NCI-H146 treated with DMSO at 0.1 percent for 48 hours (cell line): ENCODE data around the gene LATS1.
"Not testable (repeated sequence)": the region's sequence is repeated elsewhere in the genome, so short reads cannot be mapped to it uniquely, and the experiment has no call there.

Experiments
- DNase-seq: peaks from one replicate; lab custom pipeline; 2025; ENCODE audit not compliant: unreplicated experiment; lab: John Stamatoyannopoulos, UW

Gene LATS1

DNA sequence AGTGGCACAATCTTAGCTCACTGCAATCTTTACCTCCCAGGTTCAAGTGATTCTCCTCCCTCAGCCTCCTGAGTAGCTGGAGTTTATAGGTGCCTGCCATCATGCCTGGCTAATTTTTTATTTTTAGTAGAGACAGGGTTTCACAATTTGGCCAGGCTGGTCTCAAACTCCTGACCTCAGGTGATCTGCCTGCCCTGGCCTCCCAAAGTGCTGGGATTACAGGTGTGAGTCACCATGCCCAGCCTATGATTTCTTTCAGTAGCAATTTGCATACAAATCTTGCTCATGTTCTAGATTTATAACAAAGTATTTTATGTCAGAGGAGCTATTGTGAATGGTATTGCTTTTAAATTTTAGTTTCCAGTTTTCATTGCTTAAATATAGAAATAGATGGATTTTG is 45.6 kb downstream of the LATS1 start:
- DNase-seq = not testable (repeated sequence)

DNA sequence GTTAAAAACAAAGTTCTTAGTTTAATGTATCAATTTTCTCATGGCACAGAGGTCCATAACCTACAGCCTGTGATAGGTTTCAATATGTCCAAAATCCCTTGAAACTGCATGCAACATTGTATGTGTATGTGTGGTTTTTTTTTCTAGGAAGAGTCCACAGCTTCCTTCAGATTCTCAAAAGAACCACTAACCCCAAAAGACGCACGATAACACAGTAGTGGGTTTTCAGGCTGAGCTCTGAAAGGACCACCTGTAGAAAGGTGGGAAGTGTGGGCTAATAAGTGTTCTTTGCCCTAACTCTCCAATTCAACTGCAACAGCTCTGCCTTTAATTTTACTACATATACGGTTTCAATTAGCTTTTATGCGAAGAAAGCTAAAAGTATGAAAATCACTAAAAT is 57.9 kb downstream of the LATS1 start:
- DNase-seq = no peak

DNA sequence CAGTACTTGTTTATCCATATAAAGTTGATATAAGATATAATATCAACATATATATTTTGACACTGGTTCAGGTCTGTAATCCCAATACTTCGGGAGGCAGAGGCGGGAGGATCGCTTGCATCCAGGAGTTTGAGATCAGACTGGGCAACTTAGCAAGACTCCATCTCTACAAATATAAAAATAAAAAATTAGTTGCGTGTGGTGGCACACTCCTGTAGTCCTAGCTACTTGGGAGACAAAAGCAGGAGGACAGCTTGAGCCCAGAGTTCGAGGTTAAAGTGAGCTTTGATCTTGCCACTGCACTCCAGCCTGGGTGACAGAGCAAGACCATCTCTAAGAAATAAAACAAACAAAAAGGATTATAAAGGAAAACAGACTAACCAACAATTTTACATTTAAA is 60.5 kb downstream of the LATS1 start:
- no peak for DNase-seq

DNA sequence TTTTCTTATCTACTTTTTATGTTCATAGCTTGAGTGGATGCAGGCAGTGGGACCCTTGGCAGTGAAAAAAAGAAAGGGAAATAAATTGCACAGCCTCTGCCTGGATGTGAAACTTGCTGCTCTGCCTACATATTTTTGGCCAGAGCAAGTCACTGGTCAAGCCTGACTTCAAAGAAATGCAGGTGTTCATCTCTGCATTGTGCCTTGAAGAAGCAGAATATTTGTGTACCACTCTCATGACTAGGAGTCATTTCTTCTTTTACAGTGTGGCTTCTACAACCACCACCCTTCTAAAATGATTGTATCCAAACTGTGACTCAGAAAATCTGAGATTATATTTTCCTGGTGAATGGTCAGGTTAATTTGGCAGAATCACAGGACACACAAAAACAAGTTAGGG is 66.8 kb downstream of the LATS1 start:
- no peak for DNase-seq

DNA sequence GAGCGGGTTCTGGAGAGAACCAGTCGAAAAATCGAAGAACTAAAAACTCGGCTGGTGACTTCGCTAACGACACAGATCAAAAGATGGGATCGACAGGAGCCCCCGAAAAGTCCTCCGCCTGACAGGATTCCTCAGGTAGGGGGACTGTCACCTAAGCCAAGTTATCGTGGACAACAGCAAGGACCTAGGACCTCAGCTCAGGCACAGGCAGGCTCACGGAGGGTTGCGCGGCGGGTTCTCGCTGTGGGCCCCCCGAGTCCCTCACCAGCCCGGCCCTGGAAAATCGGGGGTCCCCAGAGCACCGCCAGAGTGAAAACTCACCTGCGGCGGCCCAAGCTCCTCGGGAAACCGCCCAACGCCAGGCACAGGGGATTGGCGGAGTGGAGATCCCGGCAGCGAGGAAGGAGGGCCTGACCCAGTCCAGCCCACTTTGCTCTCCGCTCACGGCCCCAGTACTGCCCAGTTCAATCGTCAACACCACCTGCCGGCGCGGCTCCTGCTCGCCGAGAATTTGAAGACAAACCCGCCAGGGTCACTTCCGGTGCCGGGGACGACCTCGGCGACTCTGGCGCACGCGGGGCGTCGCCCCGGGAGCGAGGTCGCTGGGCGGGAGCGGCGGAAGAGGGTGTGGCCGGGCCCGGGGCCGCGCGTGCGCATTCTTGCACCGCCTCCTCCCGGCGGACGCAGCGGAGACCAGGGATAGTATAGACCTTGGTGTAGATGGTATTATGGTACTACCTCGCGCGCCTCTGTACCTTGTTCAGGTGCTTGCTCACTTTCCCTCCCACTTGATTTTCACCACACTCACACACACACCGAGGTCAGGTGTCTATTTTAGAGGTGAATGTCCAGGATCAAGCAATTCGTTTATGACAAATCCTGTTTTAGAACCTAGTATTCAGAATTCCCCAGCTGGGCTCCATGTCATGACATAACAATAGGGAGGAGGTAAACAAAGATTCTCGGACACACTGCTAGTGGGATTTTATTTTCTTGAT is 69.5 kb downstream of the LATS1 start, which contains the start of gene KATNA1:
Gene KATNA1, minus strand, starts transcription at position 567 of the 998 bp plus-strand sequence. CDS start 10,167 bp downstream, outside the sequence.
- peak; percentile 95 for DNase-seq

DNA sequence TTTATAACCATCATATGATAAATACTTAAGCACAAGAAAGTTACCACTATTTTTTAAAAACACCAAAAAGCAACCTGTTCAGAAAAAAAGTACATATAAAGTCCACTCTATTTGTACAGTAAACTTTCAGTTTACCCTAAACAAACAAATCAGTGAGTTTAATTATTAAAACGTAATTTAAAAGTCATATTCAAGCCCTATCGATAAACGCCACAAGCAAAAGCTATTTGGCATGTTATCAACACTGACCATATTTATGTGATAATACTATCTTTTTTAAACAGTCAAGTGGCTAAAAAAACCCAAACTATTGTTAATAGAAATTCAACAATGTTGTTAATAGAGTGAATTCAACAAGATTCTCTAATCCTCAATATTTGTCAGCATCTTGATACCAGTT is 71.3 kb downstream of the LATS1 start:
- DNase-seq = no peak

DNA sequence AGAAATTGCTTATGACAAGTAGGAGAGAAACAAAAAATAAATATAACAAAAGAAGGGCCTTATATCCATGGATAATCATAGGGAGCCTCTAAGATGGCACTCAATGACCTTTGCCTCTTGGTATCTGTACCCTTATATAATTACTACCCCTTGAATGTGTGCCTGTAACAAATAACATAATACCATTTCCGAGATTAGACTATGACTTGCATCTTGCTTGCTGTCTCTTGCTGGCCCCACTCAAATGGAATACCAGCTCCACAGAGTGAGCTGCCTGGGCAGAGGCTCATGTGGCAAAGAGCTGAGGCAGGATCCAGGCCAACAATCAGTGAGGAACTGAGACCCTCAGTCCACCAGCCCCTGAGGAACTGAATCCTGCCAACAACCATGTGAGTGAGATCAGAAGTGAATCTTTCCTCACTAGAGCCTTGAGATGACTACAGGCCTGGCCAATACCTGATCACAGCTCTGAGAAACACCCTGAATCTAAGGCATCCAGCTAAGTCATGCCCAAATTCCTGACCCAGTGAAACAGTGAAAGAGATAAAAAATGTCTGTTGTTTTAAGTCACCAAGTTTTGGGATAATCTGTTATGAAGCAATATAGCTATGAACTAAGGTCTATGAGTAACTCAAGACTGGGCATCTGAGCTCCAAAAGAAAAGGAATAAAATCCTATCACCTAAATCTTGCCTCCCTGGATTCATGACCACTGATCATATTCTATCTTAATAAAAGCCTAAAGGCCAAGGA is 74.9 kb downstream of the LATS1 start:
- DNase-seq = no peak

DNA sequence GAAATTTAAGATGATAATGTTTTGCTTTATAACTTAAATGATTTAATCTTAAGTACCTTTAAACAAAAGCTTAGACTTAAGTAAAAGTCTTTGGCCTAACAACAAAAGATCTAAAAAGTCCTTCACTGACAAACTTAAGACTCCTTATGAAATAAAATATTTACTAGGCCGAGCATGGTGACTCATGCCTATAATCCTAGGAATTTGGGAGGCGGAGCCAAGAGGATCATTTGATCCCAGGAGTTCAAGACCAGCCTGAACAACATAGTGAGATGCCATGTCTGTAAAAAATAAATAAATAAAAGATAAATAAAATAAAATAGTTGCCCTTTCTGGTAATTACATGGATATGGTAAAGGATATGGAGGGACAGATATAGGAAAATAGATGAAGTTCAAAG is 81.8 kb downstream of the LATS1 start:
- DNase-seq = no peak

DNA sequence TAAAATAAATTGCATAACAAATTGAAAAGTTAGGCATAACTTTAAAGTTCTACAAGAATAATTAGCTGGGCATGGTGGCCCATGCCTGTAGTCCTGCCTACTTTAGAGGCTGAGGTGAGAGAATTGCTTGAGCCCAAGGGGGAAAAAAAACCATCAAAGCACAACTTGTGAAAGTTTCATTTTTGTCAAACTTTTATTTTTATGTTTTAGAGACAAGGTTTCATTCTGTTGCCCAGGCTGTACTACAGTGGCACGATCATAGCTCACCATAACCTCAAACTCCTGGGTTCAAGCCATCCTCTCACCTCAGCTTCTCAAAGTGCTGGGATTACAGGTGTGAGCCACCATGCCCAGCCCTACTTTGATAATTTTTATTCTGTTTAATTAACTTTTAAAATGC is 83.6 kb downstream of the LATS1 start:
- no peak for DNase-seq

DNA sequence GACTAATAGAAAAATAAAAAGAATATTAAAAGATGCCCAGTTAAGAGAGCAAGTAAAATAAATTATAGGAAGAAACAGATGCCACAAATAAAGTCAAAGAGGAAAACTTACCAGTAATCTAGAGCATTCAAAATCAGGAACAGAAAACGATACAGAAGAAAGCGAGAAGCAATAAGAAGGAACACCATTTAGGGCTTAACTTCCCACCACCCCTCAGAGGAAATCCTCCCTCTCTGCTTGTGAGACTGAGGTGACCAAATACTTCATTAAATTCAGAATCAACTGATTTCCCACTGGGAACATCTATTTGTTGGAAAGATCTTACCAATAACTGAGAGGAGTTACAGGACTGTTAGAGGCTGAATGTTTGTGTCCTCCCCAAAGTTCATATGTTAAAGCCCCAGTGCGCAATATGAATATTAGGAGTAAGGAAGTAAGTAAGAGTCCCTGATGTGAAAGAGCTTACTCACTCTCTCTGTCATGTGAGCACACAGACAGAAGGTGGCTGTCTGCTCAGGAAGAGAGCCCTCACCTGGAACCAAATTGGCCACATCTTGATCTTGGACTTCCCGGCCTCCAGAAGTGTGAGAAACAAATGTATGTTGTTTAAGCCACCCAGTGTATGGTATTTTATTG is 88.9 kb downstream of the LATS1 start:
- no peak for DNase-seq

DNA sequence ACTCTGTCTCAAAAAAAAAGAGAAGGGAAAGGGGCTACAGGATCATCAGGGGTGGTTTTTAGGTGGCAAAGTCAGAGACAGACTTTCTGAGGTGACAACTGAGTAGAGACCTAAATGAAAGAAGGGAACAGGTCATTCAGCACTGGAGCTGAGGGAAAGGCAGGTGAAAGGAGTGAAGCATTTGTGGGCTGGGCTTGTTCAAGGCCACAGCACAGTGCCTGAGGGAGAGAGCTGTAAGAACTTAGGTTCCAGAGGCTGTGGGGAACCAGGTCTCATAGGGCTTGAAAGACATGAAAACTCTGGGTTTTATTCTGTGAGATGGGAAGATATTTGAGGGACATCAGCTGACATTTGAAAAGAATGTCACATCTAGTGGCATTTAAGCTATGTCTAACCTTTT is 90.2 kb downstream of the LATS1 start:
- no peak for DNase-seq

DNA sequence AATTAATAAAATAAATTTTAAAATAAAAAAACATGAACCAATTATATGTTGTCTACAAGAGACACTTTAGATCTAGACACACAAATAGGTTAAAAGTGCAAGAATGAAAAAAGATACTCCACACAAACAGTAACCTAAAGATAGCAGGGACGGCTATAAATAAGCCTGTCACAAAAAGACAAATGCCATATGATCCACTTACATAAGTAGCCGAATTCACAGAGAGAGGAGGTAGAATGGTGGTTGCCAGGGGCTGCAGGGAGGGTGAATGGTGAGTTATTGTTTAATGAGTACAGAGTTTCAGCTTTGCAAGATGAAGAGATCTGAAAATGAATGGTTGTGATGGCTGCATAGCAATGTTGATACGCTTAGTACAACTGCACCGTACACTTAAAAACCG is 102.1 kb downstream of the LATS1 start:
- no peak for DNase-seq

DNA sequence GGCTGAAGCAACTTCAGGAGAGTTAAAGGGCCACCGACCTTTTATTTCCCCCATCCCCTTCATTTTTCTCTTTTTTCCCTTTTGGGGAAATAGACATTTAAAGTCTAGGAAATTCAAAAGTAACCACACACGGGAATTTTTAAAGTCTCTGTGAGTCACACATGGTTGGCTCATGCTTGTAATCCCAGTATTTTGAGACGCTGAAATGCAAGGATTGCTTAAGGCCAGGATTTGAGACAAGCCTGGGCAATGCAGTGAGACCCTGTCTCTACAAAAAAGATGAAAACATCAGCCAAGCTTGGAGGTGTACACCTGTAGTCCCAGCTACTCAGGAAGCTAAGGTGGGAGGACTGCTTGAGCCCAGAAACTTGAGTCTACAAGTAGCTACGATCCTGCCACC is 103.6 kb downstream of the LATS1 start:
- no peak for DNase-seq

DNA sequence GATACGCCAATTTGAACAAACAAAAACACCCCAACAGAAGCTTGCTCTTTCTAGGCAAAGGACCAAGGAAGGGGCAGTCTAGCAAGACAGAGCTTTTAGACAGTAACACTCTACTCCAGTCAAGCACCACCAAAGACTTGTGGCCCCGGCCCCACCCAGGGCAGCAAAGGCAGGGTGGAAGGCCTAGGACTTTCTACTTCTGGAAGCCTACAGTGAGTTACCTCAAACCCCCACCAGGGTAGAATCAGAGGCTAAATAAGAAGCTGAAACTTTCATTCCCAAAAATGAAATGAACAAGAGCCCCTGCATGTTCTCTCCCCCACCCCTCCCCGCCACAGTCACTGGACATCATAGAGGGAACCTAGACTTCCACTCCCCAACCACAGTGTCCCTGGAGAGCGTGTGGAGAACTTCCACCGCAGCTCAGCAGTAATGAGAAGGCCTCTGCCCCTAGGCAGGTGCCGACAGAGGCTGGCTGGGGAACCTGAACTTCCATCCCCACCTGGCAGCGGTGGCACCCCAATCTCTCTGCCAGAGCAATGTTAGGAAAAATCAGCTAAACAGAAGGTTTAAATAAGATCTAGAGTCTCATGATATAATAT is 109.4 kb downstream of the LATS1 start:
- DNase-seq = no peak
